GM19324 (cell line): ENCODE measurements around the gene GABRG2.
"Not testable (repeated sequence)": the region's sequence is repeated elsewhere in the genome, so short reads cannot be mapped to it uniquely, and the experiment has no call there.

Source experiments
- ATAC-seq: cut with Tn5 transposase; IDR thresholded peaks from one replicate; pipeline ENCODE4 v1.9.1; 2021; ENCODE audit warnings: mild to moderate bottlenecking, moderate library complexity; ENCODE audit not compliant: unreplicated experiment, low FRiP score

GABRG2 gene

DNA sequence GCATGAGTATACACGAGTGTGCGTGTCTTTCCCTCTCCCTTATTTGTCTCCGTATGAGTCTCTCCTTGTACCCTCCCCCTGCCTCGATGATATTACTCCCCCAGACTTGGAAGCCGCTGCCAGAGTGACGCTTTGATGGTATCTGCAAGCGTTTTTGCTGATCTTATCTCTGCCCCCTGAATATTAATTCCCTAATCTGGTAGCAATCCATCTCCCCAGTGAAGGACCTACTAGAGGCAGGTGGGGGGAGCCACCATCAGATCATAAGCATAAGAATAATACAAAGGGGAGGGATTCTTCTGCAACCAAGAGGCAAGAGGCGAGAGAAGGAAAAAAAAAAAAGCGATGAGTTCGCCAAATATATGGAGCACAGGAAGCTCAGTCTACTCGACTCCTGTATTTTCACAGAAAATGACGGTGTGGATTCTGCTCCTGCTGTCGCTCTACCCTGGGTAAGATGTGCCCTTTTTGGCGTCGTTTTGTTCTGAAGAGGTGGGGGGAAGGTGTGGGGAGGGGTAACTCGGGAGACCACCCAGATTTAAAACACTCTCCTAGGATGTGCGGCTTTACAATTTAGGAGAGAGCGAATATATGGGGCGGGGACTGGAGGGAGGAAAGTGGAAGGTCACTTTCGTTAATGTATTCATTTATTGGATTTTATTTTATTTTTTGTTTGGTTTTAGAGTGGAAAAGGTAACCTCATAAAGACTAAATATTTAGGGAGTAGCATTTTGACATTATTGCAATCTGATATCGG, at the start of gene GABRG2:
Gene GABRG2 (plus strand): TSS at position 119 of the 757 bp plus-strand sequence. CDS start 227 bp downstream, at position 346.
- no peak for ATAC-seq

DNA sequence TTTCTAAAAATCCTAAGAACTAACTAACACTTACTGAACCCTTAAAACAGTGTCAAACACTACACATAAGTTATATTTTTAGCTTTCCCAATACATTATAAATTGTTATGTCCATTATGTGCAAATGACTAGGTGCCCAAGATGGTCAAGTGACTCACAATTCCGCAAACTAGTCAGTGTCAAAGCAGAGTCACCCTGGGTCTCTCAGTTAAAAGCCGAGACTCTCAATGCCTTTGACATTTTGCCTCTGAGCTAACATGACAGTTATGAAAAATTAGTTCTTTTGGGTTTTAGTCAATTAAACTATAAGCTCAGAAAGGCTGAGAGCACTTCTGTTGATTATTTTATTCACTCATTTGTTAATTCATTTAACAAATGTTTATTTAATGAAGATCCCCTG, 42.3 kb upstream of the GABRG2 start:
- ATAC-seq = no peak

DNA sequence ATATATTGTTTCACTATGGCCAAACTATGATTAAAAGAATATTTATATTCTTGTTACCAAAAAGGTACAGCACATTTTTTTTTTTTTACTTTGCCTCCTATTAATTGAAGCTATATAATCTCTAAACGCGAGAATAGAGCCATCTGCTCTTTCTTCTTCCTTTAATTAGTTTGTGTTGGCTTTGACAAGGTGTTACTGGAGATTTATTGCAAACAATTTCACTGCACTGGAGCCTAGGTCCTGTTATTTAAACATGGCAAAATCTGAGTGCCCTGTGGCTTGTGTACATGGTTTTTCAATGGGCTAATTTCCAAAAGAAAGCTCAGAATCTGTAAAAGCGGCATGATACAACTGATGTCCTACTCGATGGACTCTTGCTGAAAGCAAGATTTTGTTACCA, 40.8 kb upstream of the GABRG2 start:
- ATAC-seq = no peak

DNA sequence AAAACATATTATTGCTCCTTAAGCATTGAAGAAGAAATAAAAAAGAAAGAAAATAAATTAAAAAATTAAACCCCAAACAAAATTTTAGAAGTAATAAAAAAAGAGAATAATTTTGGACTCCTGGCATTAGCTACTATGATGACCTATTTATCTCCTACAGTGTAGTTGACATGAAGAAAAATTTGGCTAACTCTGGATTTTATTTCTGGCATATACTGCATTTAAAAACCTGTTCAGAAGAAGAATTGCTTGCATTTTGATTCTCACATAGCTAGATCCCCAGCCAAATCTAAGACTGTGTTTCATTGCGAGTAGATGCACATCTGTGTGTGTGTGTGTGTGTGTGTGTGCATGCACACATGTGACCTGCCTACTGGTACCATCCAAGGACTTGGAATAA, 30.1 kb upstream of the GABRG2 start:
- no peak for ATAC-seq

DNA sequence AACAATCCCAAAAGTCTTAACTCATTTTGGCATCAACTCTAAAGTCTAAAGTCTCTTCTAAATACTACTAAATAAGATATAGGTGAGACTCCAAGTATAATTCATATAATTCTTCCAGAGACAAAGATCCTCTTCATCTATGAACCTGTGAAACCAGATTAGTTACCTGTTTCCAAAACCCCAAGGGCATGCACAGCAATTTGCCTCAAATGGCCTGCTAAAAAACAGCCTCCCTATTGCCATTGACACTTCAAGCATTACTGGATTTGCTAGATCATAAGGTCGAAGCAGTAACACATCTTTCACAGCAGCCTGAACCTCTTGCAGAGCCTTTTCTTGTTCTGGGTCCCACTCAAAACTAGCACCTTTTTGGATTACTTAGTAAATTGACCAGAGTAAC, 20.3 kb upstream of the GABRG2 start:
- ATAC-seq = no peak

DNA sequence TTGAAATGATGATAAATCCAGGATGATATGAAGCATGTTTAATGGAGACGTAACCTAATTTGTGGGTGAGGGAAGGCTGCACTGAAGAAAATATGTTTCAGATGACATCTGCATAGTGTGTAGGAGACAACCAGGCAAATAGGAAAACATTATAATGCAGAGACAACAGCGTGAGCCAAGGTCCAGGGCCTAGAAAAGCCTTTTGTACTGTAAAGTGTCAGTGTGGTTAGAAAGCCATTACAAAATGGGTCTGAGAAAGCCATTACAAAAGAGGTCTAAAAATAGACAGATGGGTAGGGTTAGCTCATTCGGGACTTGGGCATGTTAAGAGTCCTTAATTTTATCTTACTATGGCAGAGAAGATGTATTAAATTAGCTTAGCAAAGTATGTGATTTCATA, 14.9 kb upstream of the GABRG2 start:
- no peak for ATAC-seq

DNA sequence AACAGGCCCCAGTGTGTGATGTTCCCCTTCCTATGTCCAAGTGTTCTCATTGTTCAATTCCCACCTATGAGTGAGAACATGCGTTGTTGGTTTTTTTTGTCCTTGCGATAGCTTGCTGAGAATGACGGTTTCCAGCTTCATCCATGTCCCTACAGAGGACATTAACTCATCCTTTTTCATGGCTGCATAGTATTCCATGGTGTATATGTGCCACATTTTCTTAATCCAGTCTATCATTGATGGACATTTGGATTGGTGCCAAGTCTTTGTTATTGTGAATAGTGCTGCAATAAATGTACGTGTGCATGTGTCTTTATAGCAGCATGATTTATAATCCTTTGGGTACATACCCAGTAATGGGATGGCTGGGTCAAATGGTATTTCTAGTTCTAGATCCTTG, 12.5 kb upstream of the GABRG2 start:
- ATAC-seq = not testable (repeated sequence)

DNA sequence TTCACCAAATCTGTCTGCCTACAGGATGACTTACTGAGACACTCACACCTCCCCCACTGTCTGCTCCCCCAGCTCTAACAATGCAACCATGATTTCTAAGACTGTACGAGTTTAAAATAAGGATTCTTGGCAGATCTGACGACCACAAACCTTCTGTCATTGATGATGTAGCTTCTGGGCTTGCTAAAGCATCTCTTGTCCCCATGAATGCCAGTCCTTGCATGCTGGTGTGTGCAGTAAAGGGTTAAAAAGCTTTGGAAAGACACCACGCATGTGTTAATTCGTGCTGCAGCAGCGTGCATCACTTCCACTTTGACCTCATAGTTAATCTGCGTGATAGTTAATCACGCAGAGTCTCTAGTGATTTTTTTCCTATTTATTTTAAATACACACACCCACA, 411 bp upstream of the GABRG2 start:
- no peak for ATAC-seq

DNA sequence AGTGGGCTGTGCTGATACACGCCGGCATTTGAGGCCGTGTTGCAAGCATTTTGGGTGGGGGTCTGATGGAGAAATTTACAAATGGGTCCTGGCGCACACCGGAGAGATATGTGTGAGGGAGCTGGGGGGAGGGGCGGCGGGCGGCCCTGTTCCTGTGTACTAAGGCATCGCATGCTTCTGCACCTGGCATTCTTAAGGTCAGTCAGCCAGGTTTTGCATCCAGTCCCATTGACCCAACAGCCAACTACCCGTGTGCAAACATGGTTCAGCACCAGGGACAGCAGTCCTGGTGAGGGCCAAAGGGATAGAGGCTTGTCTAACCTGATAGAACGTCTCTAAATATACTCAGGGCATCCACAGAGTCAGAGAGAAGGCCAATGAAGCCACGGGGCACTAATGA, 839 bp downstream of the GABRG2 start:
- no peak for ATAC-seq

DNA sequence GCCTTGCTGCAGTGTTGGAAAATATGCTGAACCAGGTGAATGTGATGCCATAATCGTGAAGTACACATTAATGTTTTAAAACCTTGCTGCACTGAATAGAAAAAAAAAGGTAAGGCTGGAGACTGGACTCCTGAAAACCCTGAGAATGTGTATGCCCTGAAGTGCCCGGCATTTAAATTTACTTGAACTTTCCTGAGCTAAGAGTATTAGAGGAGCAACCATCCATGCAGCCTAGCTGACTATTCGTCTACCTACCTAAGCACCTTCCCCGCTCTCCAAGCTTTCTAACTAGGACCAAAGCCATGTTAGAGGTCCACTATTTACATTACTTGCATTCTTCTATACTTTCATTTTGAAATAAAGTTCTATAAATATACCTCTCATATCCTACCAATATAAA, 1.4 kb downstream of the GABRG2 start:
- no peak for ATAC-seq

DNA sequence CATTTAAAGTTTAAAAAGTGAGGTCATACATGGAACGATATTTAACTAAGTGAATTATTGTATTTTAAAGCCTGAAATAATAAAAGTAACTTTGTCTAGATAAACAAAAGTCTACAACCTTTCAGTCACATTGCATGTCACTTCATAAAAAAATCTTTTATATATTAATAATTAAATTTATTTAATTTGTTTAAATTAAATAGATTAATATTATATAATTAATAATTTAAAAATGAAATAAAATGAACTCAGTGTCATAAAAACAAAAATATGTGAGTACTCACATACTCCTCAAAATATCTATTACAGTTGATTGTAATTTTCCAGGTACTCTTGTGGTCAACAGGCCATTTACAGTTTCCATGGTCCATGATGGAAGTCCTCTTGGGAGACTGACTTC, 11.2 kb downstream of the GABRG2 start:
- ATAC-seq = no peak

DNA sequence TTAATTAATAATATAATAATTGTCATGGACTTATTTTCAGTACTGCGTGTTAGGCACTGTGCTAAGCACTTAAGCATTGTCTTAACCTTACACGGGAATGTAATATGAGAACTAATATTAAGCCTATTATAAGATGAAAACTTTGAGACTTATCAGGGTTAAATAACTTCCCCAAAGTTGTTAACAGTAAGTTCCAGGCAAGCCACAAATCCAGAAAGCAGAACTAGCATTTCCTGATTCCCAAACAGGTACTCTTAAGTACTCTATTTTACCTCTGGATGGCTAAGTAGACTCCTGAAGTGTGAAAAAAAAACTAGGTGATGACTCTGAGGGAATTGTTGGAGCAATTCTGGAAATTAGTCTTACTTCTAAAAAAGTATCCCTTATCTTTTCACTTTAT, 23.8 kb downstream of the GABRG2 start:
- ATAC-seq = no peak

DNA sequence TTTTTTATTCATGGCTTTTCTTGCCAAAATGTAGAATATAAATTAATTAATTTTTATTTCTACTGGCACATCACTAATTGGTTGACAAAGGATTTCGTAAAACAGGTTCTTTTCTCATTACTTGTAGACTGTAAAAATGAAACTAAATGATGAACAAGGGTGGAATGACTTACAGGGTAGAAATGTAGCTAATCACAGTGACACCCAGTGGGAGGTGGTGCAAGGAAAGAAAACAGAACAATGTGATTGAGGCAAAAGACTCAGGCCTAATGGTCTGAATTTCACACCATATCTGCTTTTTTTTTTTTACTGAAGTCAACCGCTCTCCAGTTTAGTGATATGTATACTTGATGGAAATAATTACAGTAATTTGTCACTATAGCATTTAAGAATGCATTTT, 28.9 kb downstream of the GABRG2 start:
- ATAC-seq = no peak

DNA sequence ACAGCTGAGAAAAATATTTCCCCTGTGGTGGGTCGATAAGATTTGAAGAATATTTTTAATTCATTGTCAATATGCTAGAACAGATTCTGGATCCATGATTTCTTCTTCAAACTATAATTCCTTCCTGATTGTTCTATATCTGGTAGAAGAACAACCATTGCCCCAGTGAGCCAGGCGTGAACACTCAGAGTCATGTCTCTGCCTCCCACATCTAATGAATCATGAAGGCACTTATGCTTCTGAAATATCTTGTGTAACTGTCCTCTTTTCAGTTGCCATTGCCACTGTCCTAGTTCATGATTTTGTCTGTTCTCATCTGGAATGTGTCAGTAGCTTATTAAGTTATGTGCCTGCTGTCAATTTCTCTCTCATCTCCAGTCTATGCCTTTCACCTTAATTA, 40.0 kb downstream of the GABRG2 start:
- no peak for ATAC-seq

DNA sequence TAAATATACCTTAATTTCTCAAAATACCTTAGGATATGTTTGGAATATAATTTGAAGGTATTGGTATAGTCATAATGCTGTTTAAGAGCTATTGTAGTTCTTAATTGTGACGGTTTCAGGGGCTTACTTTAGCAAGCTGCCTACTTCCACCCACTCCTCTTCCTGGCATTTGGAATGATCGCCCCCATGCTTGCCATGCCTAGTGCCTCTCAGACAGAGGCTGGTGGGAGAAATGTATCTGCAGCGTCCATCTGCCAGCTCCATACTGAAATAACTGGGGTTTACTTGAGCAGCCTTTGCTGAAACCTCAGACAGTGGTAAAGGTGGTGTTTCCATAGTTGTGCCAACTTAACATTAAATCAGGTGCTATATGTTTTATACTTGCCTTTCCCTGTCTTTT, 52.2 kb downstream of the GABRG2 start:
- no peak for ATAC-seq

DNA sequence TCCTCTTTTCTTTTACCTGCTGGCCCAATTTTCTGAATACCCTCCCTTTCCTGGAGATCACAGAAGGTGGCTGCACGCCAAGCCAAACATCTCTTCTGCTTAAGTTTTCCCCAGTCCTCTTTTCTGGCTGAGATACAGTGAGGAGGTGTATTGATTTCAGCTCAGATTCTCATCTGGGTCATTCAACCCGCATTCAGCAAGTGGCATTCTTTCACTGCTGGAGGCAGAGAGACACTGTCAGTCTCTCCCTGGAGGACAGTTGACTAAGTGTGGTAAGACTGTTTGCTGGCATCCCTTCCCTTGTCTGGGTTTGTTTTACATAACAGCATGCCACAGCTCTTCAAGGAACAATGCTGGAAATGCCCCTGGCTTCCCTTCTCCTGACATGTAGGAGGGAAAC, 60.5 kb downstream of the GABRG2 start:
- no peak for ATAC-seq

DNA sequence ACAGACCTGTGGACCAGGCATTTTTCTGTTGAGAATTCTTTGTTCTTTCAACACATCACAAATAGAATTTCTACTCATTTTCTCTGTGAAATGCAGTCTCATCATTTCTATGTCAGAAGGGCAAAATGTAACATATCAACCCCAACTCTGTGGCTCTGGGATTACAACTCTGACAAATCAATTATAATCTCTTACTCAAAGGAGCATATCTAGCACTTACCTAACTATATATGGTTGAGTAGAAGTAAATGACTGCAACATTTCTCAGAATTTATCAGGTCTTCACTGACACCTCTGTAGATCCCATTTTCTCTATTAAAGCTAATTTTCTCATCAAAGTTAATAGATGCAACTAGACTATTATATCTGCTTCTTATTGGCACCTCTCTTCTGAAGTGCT, 64.8 kb downstream of the GABRG2 start:
- no peak for ATAC-seq

DNA sequence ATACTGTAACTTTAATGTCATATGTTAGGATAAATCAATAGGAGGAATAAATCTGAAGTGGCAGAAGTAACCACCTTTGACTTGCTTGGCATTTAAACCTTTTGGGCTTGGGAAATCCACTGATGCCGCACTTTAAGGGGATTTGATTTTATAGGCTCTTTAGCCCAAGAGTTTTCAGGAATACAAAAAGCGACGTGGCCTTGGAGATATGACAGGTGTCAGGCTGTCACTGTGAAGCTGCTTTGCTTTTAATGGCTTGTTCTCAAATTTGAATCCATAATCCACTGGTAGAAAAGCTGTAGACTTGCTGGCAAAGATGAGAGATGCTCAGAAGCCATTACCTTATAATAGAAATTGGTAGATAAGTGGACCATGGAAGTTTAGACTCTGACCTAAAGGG, 71.6 kb downstream of the GABRG2 start:
- no peak for ATAC-seq

DNA sequence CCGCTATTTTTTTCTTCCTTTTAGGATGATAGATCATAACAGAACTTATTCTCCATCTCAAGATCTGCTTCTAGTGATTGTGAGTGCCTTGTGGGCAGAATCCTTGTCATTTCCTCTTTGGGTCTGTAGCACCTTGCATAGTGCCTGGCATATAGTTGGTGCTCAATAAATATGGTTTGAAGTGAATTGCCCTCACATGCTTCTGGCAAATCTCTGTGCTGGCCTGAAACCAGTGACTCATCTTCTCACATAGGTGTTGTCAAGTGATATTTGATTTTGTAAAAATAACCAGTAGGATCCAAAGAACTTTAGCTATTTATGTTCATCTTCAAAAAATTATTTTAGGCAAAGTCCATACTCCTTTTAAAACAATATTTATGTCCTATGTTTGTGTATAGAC, 86.7 kb downstream of the GABRG2 start:
- ATAC-seq = no peak

DNA sequence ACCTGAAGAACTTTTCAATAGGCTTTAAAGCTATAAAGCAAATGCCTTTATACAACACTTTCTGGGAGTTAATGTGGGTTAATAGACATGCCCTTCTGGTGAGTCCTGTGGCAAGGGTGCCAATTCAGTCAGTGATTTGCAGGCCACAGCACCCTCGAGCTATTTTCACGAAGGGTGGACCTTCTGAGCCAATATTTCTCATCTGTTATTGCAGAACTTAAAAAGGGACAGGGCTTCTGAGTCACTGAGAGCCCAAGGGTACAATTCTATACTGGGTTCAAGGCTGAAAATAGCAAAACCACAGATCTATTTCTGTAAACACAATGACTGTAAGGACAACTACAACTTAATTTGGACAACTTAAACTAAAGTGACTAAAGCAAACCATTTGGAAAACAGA, 92.8 kb downstream of the GABRG2 start:
- ATAC-seq = no peak

DNA sequence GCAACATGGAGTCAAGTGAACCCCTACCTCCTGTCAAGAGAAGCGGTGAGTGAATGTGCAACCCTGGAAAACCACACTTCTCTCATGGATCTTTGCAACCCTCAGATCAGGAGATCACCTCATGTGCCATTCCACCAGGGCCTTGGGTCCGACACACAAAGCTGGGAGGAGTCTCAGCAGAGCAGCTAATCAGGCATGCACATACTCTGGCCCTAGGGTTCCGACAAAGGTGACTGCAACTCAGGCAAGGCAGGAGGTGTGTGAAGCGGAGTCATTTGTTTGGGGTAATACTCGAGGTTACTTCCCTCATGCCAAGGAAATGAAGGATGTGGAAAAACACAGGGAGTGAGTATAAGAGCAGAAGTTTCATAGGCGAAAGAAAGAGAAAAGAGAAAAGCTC, 96.1 kb downstream of the GABRG2 start:
- no peak for ATAC-seq

DNA sequence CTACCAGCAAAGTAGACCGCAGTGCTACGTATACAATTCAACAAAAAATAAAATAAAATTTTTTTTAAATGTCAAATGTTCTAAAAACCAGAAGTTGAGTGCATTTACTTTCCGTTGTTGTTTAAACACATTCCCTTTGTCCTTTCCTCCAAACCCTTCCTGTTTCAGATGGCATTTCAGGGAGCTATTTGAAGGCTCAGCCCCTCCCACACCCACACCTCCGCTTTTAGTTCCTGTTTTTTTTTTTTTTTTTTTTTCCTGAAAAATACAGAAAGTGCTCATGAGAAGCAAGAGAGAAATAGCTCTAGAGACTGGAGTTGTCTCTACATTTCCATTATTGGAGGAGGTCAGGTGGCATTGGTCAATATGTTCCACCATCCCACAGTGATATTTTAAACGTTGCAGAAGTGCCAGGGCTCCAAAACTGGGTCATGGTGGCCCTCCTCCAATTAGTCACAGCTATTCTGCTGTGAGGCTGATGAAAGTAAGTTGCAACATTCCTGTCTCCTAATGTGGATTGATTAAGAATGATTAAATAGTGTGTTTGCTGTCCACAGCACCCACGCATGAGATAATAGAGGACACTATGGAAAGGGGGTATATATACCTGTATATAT, 106.9 kb downstream of the GABRG2 start:
- ATAC-seq = no peak
